NB4 (cell line): ENCODE data around the gene MMD2.

ENCODE experiments used
- DNase-seq: peaks from one replicate; pipeline ENCODE4 v3.0.0; 2010; ENCODE audit warnings: low read depth
- H3K4me3 ChIP-seq: one replicate; pipeline ENCODE4 v1.5.1; 2011; ENCODE audit warnings: mild to moderate bottlenecking, low read depth, low read length, moderate library complexity
- CTCF ChIP-seq: IDR thresholded peaks from one replicate; pipeline ENCODE4 v1.5.1; 2012; ENCODE audit warnings: low read depth, low read length
- MAX ChIP-seq: IDR thresholded peaks from 2 replicates; pipeline ENCODE4 v1.6.1; 2011; ENCODE audit warnings: low read depth, low read length
- MYC ChIP-seq: IDR thresholded peaks from 2 replicates; pipeline ENCODE4 v1.6.1; 2011; ENCODE audit warnings: low read depth, low read length
- POLR2A ChIP-seq: IDR thresholded peaks from 2 replicates; pipeline ENCODE4 v1.6.1; 2011; ENCODE audit warnings: mild to moderate bottlenecking; ENCODE audit not compliant: insufficient read length; ENCODE audit errors: extremely low read depth

MMD2 gene

GRCh38 chr7:4948402-4948801 lies 10.6 kb downstream of the MMD2 start:
- no peak for DNase-seq
- H3K4me3 ChIP-seq: no peak overlapping the region
- TF ChIP-seq MYC (no peak), POLR2A (no peak), MAX (no peak), CTCF (no peak)

DNA sequence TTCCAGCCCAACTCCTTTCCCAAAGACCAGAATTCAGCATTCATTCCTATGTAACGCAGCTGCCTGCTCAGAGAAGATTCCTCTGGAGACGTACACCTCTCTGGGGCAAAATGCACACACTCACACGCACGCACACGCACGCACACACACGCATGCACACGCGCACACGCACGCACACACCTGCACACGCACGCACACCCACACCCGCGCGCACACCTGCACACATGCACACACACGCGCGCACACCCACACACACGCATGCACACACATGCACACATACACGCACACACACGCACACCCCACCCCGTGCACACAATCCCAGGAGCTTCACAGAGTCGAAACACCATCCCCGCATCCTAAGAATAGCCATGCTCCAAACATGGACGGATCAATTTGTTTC lies 13.0 kb downstream of the MMD2 start:
- DNase-seq: no peak
- no peak for TF ChIP-seq MAX
- H3K4me3 ChIP-seq: no peak overlapping the region

DNA sequence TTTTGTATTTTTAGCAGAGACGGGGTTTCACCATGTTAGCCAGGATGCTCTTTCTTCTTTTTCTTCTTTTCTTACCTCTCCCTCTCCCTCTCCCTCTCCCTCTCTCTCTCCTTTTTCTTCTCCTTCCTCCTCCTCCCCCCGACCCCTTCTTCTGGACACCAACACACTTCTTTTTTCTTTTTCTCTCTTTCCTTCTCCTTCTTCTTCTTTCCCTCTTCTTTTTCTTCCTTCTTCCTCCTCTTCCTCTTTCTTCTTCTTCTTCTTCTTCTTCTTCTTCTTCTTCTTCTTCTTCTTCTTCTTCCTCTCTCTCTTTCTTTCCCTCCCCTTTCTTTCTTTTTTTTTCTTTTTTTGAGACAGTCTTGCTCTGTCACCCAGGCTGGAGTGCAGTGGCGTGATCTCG lies 14.0 kb downstream of the MMD2 start:
- DNase-seq: no peak
- TF ChIP-seq MAX (no peak), CTCF (no peak), MYC (no peak), POLR2A (no peak)

GRCh38 chr7:4943297-4943696 lies 15.7 kb downstream of the MMD2 start:
- no peak for DNase-seq
- TF ChIP-seq MAX (no peak), CTCF (no peak), POLR2A (no peak), MYC (no peak)
- H3K4me3 ChIP-seq: no peak overlapping the region

More for the DNA sequence above, 14.0 kb downstream of the MMD2 start:
- H3K4me3 ChIP-seq: no peak overlapping the region

GRCh38 chr7:4939971-4940728 lies 18.8 kb downstream of the MMD2 start:
- H3K4me3 ChIP-seq: no peak overlapping the region
- no peak for DNase-seq
- TF ChIP-seq MYC (no peak), CTCF (no peak), POLR2A (no peak), MAX (no peak)

DNA sequence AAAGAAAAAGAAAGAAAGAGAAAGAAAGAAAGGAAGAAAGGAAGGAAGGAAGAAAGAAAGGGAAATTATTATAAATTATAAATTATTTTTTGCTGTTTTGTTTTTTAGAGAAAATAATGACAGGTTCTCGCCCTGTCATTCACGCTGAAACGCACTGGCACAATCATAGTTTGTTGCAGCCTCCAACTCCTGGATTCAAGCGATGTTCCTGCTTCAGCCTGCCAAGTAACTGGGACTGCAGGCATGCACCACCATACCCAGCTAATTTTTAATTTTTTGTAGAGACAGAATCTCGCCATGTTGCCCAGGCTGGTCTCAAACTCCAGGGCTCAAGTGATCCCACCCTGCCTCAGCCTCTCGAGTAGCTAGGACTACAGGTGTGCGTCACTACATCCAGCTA lies 21.6 kb downstream of the MMD2 start:
- H3K4me3 ChIP-seq: no peak overlapping the region
- no peak for TF ChIP-seq MYC
- no peak for TF ChIP-seq MAX
- DNase-seq: no peak
